HG03558 (cell line): Measurements from ENCODE around the gene TRDMT1.

Source experiments
- ATAC-seq: cut with Tn5 transposase; IDR thresholded peaks from one replicate; pipeline ENCODE4 v1.9.1; 2021; ENCODE audit warnings: moderate number of reproducible peaks; ENCODE audit not compliant: unreplicated experiment; ENCODE audit errors: extremely low read depth

The TRDMT1 gene

GRCh38 chr10:17113346-17113745 lies 88.1 kb downstream of the TRDMT1 start:
- no peak for ATAC-seq

- ATAC-seq: no peak
Observed at GRCh38 chr10:17112566-17112965, 88.9 kb downstream of the TRDMT1 start.

GRCh38 chr10:17109475-17110207 lies 91.8 kb downstream of the TRDMT1 start:
- ATAC-seq: no peak

GRCh38 chr10:17109046-17109445 lies 92.4 kb downstream of the TRDMT1 start:
- no peak for ATAC-seq

- no peak for ATAC-seq
Observed at GRCh38 chr10:17106991-17107390, 94.5 kb downstream of the TRDMT1 start.

GRCh38 chr10:17101910-17102266 lies 99.6 kb downstream of the TRDMT1 start:
- no peak for ATAC-seq

- no peak for ATAC-seq
Observed at GRCh38 chr10:17101257-17101909, 100.1 kb downstream of the TRDMT1 start.

GRCh38 chr10:17100586-17100985 lies 100.9 kb downstream of the TRDMT1 start:
- ATAC-seq: no peak

- no peak for ATAC-seq
Observed at GRCh38 chr10:17098012-17098411, 103.5 kb downstream of the TRDMT1 start.
